Osteoblast (primary cell): Measurements from ENCODE around the gene SPG21. TPM values are rescaled to one million over a fixed set of nuclear protein-coding genes. Genes with fewer than 3 reads are reported as not detected.

ENCODE experiments used
- DNase-seq: peaks from one replicate; pipeline ENCODE4 v3.0.0; 2011; ENCODE audit warnings: low spot score, mixed read lengths; ENCODE audit not compliant: insufficient read length; ENCODE audit errors: missing footprints
- H2AFZ ChIP-seq: 2 replicates; pipeline ENCODE4 v1.6.0; 2011; ENCODE audit warnings: mild to moderate bottlenecking, low read length
- H3K27ac ChIP-seq: 2 replicates; pipeline ENCODE4 v1.5.1; 2011; ENCODE audit warnings: mild to moderate bottlenecking, low read depth, low read length, moderate library complexity
- H3K27me3 ChIP-seq: 2 replicates; pipeline ENCODE4 v1.6.0; 2012; ENCODE audit warnings: mild to moderate bottlenecking, control low read depth, inconsistent platforms, low read length, moderate library complexity; ENCODE audit not compliant: insufficient read depth
- H3K36me3 ChIP-seq: 2 replicates; pipeline ENCODE4 v1.5.1; 2011; ENCODE audit warnings: mild to moderate bottlenecking, low read length, control low read depth, moderate library complexity; ENCODE audit not compliant: insufficient read depth
- H3K4me1 ChIP-seq: 2 replicates; pipeline ENCODE4 v1.5.1; 2011; ENCODE audit warnings: mild to moderate bottlenecking, low read length, control low read depth, moderate library complexity; ENCODE audit not compliant: insufficient read depth
- H3K4me2 ChIP-seq: 2 replicates; pipeline ENCODE4 v1.6.0; 2011; ENCODE audit warnings: mild to moderate bottlenecking, low read length; ENCODE audit not compliant: insufficient read depth
- H3K4me3 ChIP-seq: fragments of 200-600 bp; sonication (generic); 3 replicates; pipeline ENCODE4 v1.5.1; 2012; ENCODE audit warnings: mild to moderate bottlenecking, low read length, inconsistent platforms; ENCODE audit not compliant: insufficient read depth
- H3K79me2 ChIP-seq: 2 replicates; pipeline ENCODE4 v1.6.0; 2012; ENCODE audit warnings: mild to moderate bottlenecking, low read length, control low read depth, inconsistent platforms; ENCODE audit not compliant: insufficient read depth
- H3K9me3 ChIP-seq: 2 replicates; pipeline ENCODE4 v1.5.1; 2011; ENCODE audit warnings: low read depth, low read length, control low read depth
- H4K20me1 ChIP-seq: 2 replicates; pipeline ENCODE4 v1.6.0; 2012; ENCODE audit warnings: mild to moderate bottlenecking, low read length, control low read depth; ENCODE audit not compliant: insufficient read depth
- total RNA-seq: library from RNA; depleted of rRNA; stranded (reverse); fragments of >200 nt; gene quantifications from 2 replicates; pipeline ENCODE4 v1.2.3, GENCODE V29; 2012
- TF ChIP-seq, protein P1 (sequence below): IDR thresholded peaks from 2 replicates; pipeline ENCODE4 v1.5.1; 2011; ENCODE audit warnings: mild to moderate bottlenecking, low read depth, low read length, moderate library complexity; ENCODE audit errors: extremely low read depth

Gene SPG21
- total RNA-seq, 1 donor: 142 TPM

GRCh38 chr15:64950888-64951287 lies 38.8 kb downstream of the SPG21 start:
- no peak overlapping the region for H3K4me3 ChIP-seq
- no peaks in the 10 kb centered on the region for H3K27me3 ChIP-seq
- TF ChIP-seq, protein P1, sequence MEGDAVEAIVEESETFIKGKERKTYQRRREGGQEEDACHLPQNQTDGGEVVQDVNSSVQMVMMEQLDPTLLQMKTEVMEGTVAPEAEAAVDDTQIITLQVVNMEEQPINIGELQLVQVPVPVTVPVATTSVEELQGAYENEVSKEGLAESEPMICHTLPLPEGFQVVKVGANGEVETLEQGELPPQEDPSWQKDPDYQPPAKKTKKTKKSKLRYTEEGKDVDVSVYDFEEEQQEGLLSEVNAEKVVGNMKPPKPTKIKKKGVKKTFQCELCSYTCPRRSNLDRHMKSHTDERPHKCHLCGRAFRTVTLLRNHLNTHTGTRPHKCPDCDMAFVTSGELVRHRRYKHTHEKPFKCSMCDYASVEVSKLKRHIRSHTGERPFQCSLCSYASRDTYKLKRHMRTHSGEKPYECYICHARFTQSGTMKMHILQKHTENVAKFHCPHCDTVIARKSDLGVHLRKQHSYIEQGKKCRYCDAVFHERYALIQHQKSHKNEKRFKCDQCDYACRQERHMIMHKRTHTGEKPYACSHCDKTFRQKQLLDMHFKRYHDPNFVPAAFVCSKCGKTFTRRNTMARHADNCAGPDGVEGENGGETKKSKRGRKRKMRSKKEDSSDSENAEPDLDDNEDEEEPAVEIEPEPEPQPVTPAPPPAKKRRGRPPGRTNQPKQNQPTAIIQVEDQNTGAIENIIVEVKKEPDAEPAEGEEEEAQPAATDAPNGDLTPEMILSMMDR: no peak
- no peak overlapping the region for H3K27ac ChIP-seq
- peaks cover 8% of the 10 kb centered on the region for H3K36me3 ChIP-seq
- no peaks in the 10 kb centered on the region for H3K9me3 ChIP-seq
- no peak for DNase-seq
- no peak overlapping the region for H2AFZ ChIP-seq
- H3K4me1 ChIP-seq: no peaks in the 10 kb centered on the region
- H4K20me1 ChIP-seq: no peaks in the 10 kb centered on the region
- no peaks in the 10 kb centered on the region for H3K79me2 ChIP-seq
- no peak overlapping the region for H3K4me2 ChIP-seq

DNA sequence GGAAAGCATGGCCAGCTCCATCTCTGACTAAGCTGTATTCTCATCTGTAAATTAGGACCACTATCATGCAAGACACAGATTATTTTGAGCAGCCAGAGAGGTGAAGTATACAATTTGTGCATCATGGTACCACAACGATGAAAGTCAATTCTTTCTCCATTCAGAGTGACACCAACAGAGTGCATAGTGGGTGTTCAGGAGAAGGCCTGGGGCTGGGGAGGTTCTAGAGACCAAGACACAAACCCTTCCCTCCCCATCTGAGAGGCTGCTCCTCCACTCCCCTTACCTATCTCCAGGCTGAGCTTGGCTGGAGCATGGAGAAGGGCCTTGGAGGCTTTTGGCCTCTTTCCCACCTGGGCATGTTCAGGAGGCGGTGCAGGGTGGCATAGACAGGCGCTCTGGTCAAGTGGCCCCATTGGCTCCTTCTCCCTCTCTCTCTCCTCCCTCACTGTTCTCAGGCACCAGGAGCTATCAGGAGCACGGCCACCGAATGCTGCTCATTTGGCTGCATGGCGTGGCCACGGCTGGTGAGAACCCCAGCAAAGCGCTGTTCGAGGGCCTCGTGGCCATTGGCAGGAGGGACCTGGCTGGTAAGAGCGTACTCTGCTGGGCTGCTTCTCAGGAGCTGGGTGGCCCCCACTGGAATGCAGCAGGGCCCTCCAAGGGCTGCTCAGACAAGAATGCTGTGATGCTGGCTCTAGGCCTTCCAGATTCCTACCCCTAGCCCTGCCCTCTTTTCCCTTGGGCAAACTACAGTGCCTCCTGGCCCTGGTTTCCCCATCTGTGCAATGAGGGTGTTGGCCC lies 40.1 kb downstream of the SPG21 start:
- Histone ChIP-seq H3K27ac (no peak overlapping the region), H3K79me2 (no peaks in the 10 kb centered on the region), H3K27me3 (no peaks in the 10 kb centered on the region), H3K4me1 (no peaks in the 10 kb centered on the region), H3K36me3 (no peaks in the 10 kb centered on the region), H4K20me1 (no peaks in the 10 kb centered on the region), H3K4me3 (no peak overlapping the region), H3K4me2 (no peak overlapping the region), H2AFZ (no peak overlapping the region), H3K9me3 (no peaks in the 10 kb centered on the region)
- TF ChIP-seq, protein P1: no peak
- no peak for DNase-seq

- Histone ChIP-seq H3K4me2 (no peak overlapping the region), H3K27ac (no peak overlapping the region), H3K79me2 (no peaks in the 10 kb centered on the region), H2AFZ (no peak overlapping the region), H3K36me3 (no peaks in the 10 kb centered on the region), H3K4me1 (no peaks in the 10 kb centered on the region), H3K4me3 (no peak overlapping the region), H3K9me3 (no peaks in the 10 kb centered on the region), H3K27me3 (no peaks in the 10 kb centered on the region), H4K20me1 (no peaks in the 10 kb centered on the region)
- DNase-seq: no peak
- TF ChIP-seq, protein P1: no peak
These were observed 40.8 kb downstream of the SPG21 start for GRCh38 chr15:64948916-64949315.

DNA sequence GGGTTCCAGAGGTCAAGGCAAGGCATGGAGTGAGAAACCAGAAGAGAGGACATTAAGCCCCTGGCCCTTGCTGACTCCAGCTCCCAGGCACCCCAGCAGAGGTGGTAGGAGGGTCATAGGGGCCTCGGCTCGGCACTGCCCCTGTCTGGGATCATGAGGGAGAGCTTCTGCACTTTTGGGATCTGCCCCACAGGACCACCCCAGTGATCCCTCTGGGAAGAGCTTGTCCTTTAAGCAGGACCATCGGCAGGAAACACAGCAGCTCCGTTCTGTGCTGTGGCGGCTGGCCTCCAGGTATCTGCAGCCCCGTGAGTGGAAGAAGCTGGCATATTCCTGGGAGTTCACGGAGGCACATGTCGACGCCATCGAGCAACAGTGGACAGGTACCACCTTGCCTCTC lies 42.5 kb downstream of the SPG21 start:
- Histone ChIP-seq H3K4me2 (no peak overlapping the region), H3K27me3 (no peaks in the 10 kb centered on the region), H3K36me3 (no peaks in the 10 kb centered on the region), H3K27ac (no peak overlapping the region), H3K4me3 (no peak overlapping the region), H3K9me3 (no peaks in the 10 kb centered on the region), H4K20me1 (no peaks in the 10 kb centered on the region), H3K4me1 (no peaks in the 10 kb centered on the region), H2AFZ (no peak overlapping the region), H3K79me2 (no peaks in the 10 kb centered on the region)
- DNase-seq: no peak
- TF ChIP-seq, protein P1: no peak
